NCI-H345 (cell line): Measurements from ENCODE around the gene DNAAF5.
"Not testable (repeated sequence)": the region's sequence is repeated elsewhere in the genome, so short reads cannot be mapped to it uniquely, and the experiment has no call there.

Experiments used
- DNase-seq: peaks from one replicate; lab custom pipeline; 2025; lab: John Stamatoyannopoulos, UW

Gene DNAAF5

GRCh38 chr7:730501-731439 lies 4.3 kb downstream of the DNAAF5 start:
- DNase-seq, result no peak

GRCh38 chr7:731440-732085 lies 5.1 kb downstream of the DNAAF5 start:
- no peak for DNase-seq

GRCh38 chr7:732094-732541 lies 5.6 kb downstream of the DNAAF5 start:
- DNase-seq, result peak; percentile 88

GRCh38 chr7:732556-732955 lies 6.1 kb downstream of the DNAAF5 start:
- DNase-seq, result no peak

GRCh38 chr7:734214-734613 lies 7.7 kb downstream of the DNAAF5 start:
- DNase-seq, result no peak

GRCh38 chr7:734808-735207 lies 8.3 kb downstream of the DNAAF5 start:
- no peak for DNase-seq

- DNase-seq, result no peak
These were observed 11.7 kb downstream of the DNAAF5 start for GRCh38 chr7:738241-738640.

GRCh38 chr7:738723-739454 lies 12.4 kb downstream of the DNAAF5 start:
- DNase-seq, result no peak

- DNase-seq, result no peak
These were observed 13.0 kb downstream of the DNAAF5 start for GRCh38 chr7:739455-739982.

GRCh38 chr7:739983-740942 lies 13.8 kb downstream of the DNAAF5 start:
- DNase-seq, result no peak

GRCh38 chr7:741191-741671 lies 14.7 kb downstream of the DNAAF5 start:
- DNase-seq, result no peak

GRCh38 chr7:741850-742249 lies 15.4 kb downstream of the DNAAF5 start:
- DNase-seq, result no peak

- DNase-seq, result no peak
These were observed 16.3 kb downstream of the DNAAF5 start for GRCh38 chr7:742791-743190.

GRCh38 chr7:743341-744127 lies 17.0 kb downstream of the DNAAF5 start:
- not testable (repeated sequence) for DNase-seq

GRCh38 chr7:744128-744520 lies 17.6 kb downstream of the DNAAF5 start:
- DNase-seq, result not testable (repeated sequence)

GRCh38 chr7:744854-745430 lies 18.4 kb downstream of the DNAAF5 start:
- no peak for DNase-seq

GRCh38 chr7:745431-746154 lies 19.1 kb downstream of the DNAAF5 start:
- DNase-seq, result no peak

GRCh38 chr7:746155-747061 lies 19.9 kb downstream of the DNAAF5 start:
- DNase-seq, result no peak
